Left renal cortex interstitium (tissue), 4 donors: ENCODE data around the gene SPARCL1. TPM values are rescaled to one million over a fixed set of nuclear protein-coding genes. Genes with fewer than 3 reads are reported as not detected.

ENCODE experiments used
- DNase-seq, 4 donors: peaks; one replicate each; pipeline ENCODE4 v3.0.0-alpha.2; 2013; ENCODE audit warnings: low read depth in 4 of 4, low spot score in 2 of 4, missing footprints in 1 of 4
- polyA plus RNA-seq, 4 donors: library from polyadenylated mRNA; unstranded; fragments of 120-200 nt; gene quantifications; one replicate each; pipeline ENCODE4 v1.2.1, GENCODE V29; 2013; ENCODE audit not compliant: insufficient read length in 4 of 4

Gene SPARCL1
- polyA plus RNA-seq, 4 donors = 8.5 to 26.8 (median 13.1) TPM

DNA sequence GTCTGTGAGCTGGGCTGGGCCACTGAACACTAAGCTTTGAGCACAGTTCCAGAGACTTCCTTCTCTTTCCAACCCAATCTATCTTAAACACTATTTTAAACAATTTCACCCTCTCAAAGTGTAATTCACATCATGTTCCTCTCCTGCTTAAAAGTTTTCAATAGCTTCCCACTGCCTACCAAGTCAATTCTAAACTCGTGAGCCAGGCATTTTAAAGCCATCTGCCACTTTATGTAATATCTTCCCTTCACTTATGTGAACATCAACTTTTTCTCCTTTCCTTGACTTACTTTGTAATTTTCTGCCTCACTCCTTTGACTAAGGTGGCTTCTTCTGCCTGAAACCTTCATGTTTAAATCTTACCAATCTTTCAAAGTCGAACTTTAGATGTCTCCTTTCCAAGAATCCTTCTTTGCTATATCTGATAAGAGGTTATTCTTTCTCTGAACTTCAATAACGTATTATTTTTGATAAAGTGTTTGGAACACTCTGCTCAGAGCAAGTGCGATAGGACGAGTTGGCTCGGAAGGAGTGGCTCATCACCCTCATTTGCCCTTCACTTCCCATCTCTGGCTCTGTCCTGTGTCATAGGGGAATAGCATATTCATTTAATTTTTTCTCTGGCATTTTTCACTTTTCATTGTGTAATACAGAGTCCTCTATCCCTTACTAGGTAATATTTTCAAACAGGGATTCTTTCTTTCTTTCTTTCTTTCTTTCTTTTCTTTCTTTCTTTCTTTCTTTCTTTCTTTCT is 13.0 kb upstream of the SPARCL1 start:
- no peak for DNase-seq

DNA sequence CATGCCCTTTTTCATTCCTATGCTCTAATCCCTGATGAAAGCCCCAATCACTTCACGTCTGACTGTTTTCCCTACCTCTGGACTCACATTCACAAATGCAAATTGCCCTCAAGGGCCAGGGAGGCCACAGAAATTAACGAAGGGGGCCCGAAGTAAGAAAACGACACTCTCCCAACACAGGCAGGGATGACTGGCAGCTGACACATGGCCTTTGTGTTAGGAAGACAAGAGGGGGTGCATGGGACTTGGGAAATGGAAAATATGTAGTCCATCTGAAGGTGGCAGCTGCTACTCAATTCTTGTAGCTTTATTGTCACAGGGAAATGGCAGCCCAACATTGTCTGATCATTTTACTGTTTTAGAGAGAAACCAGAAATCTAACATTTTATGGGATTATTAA is 12.3 kb upstream of the SPARCL1 start:
- no peak for DNase-seq

- DNase-seq = no peak
Observed at GRCh38 chr4:87540146-87541058, 11.2 kb upstream of the SPARCL1 start.

- no peak for DNase-seq
Observed at GRCh38 chr4:87532907-87533306, 3.7 kb upstream of the SPARCL1 start.

- no peak for DNase-seq
Observed at GRCh38 chr4:87532109-87532508, 2.9 kb upstream of the SPARCL1 start.

DNA sequence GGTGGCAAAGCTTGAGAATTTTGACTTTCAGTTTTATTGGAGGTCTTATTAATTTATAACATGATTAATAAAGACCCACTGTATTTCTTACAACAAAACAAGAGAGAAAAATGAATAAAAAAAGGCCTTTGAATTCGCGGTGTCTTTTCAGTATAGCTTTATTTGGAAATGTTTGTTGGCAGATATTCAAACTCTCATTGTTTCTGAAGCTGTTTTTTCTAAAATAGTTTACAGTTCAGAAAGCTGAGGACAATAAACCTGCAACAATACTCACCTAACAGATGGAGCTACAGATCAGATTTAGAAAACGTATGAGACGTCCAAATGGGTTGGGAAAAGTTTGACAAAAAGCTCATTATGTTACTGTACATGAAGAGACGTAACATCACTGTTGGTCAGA is 2.4 kb upstream of the SPARCL1 start:
- no peak for DNase-seq

DNA sequence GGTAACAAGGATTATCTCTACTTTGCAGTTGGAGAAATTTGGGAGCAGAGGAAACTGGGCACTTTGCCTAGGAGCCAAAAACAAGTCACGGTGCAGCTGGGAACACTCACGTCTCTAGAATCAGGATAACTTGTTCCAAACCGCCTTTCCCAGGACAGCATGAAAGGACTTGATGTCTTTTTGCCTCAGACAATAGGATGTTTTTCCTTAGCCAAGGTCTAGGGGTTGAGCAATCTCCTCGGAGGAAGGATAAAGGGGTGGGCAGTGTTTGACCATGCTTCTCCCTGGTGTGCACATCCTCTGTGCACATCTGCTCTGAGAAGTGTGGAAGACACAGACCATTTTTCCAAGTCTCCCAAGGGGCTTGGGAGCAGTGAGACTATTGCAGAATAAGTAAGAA is 1.7 kb upstream of the SPARCL1 start:
- no peak for DNase-seq

DNA sequence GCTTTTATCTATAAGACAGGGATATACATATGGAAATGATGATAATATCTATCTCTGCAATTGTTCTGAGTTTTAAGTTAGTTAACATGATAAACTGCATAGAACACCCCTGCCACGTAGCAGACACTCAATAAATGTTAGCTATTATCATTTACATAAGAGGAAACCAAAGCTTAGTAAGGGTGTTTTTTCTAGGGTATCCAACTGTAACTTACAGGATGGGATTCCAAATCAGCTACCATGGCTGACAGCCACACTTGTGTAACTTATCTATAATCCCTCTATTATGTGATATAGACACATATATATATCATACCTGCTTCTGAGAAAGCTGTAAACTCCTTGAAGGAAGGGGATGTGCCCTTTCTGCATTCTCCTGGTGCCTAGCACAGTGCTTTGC is 1.1 kb upstream of the SPARCL1 start:
- DNase-seq = no peak

- DNase-seq = no peak
Observed at GRCh38 chr4:87527431-87528220, 1.6 kb downstream of the SPARCL1 start.

DNA sequence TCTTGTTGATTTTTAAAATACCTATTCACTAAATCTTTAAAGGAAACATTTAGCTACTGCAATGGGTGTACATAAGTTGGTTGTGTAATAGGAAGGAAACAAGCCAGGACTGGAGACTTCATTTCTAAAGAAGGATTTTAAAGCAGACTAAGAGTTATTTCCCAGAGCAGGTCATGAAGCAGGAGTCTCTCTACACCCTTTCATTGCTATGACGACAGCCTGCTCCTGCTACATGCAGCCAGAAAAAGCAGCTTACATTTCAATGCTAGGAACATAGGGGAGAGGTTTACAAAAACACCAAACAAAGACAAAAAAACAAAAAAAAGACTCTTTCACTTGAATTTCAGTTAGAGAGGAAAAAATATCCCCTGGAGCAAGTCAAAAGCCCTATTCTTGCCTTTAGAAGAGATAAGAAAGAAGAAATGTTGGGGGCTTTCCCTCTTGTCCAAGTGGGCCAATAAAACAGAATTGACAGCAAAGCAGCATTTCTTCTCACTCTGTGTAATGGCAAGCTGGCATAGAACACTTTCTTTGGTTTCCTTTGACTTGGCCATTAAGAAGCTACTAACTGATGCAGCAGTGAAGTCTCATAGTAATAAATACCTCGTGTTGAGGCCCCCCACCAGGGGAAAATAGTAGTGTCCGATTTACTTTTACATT is 3.4 kb downstream of the SPARCL1 start:
- DNase-seq = no peak

DNA sequence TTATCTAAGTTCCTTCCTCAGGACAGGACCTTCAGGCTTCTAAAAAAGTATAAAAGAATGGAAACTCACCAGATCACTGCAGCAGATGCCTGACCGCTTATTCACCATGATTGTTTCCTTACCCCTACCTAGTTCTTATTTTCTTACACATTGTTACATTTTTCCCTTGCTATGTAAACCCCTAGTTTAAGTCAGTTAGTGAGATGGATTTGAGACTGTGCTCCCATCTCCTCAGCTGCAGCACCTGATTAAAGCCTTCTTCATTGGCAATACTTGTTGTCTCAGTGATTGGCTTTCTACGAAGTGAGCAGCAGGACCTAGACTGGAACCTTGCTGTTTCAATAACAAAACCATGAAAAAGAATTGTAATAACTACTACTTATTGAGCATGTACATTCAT is 4.7 kb downstream of the SPARCL1 start:
- no peak for DNase-seq

DNA sequence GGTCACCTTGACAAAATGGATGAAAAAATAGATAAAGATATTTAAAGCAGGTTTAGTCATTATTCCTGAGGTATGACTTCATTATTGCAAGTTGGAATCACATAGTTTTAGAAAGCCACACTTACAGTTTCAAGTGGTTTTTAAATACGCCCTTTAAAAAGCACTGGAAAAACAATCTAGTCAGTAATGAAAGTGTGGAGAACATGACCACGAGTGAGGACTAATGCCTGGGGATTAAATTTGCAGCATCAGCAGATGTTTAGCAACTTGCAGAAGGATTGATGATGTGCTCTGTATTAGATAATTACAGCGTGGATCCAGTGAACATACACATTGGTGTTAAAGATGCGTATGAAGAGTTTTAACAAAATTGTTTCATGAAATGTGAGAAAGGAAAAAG is 5.9 kb downstream of the SPARCL1 start:
- DNase-seq = no peak

- no peak for DNase-seq
Observed at GRCh38 chr4:87521757-87522374, 7.3 kb downstream of the SPARCL1 start.

GRCh38 chr4:87521319-87521718 is 7.9 kb downstream of the SPARCL1 start:
- no peak for DNase-seq

- DNase-seq = no peak
Observed at GRCh38 chr4:87517621-87518020, 11.6 kb downstream of the SPARCL1 start.

- no peak for DNase-seq
Observed at GRCh38 chr4:87516683-87517082, 12.5 kb downstream of the SPARCL1 start.

GRCh38 chr4:87512400-87512799 is 16.8 kb downstream of the SPARCL1 start:
- no peak for DNase-seq

- DNase-seq = no peak
Observed at GRCh38 chr4:87511500-87511899, 17.7 kb downstream of the SPARCL1 start.

GRCh38 chr4:87510747-87511146 is 18.4 kb downstream of the SPARCL1 start:
- no peak for DNase-seq
